Activated CD8-positive, alpha-beta memory T cell treated with anti-CD3 and anti-CD28 coated beads for 48 hours (primary cell): Measurements from ENCODE around the gene EFL1.

Source experiments
- DNase-seq, 3 experiments: peaks; one replicate each; pipeline ENCODE4 v3.0.0-alpha.2; 2020; ENCODE audit warnings: low read depth in 2 of 3, low spot score in 2 of 3

EFL1 gene

DNA sequence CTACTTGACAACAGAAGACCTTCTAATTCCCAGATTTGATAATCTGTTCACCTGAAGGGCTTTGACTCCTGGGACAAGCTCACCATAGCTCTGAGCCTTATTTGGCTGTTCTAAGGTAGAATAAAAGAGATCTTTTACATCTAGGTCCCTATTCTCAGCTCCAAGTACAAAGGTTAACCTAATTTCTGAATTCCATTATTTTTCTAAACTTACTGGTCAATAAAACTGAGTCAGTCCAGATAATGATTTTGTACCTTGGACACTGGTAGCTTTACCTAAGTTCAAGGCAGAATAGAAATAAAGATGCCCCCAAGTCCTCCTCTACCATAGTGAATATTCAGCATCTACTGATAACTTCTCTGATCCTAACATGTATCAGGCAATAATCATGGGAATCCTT, 135.0 kb downstream of the EFL1 start:
- DNase-seq: no peak

- no peak for DNase-seq
Observed at GRCh38 chr15:82126346-82126745, 136.2 kb downstream of the EFL1 start.

DNA sequence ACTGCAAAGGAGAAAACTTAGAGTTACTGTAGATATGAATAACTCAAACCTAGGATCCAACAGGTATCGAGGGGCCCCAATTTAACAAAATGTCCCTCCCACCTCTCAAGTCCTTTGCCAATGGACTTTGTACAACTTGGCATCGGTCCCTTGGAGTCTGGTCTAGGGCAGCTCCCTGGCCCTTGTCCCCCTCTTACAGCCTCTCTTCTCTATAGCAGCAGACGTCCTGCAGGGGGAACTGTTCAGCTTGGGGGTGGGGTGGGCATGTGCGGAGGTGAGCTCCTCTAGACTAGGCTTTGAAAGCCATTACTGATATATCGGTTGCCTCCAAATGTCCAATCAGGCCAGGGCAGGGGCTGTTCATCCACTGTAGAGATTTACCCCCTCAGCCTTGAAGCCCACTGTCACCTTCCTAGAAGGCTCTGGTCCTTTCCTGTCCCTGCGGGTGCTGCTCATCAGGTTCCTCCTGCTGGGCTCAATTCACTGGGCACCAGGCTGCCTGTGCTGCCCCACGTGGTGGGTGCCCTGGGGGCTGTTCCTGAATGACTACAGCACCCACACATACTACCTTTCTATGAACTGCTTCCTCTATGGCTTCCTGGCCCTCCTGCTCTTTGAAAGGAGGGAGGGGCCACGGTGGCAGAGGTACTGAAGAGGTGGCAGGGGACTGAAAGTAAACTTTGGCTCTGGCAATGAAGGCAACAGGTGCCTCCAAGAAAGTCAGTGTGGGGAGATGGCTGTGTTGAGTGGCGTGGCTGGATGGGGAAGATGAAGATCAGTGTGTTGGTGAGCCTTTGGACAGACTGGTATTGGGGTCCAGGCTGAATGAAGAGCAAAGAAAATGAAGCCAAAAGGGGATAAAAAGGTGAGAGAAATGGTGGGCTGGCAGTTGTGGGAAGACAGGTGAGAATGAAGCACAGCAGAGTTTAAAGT, 137.9 kb downstream of the EFL1 start:
- DNase-seq: no peak

DNA sequence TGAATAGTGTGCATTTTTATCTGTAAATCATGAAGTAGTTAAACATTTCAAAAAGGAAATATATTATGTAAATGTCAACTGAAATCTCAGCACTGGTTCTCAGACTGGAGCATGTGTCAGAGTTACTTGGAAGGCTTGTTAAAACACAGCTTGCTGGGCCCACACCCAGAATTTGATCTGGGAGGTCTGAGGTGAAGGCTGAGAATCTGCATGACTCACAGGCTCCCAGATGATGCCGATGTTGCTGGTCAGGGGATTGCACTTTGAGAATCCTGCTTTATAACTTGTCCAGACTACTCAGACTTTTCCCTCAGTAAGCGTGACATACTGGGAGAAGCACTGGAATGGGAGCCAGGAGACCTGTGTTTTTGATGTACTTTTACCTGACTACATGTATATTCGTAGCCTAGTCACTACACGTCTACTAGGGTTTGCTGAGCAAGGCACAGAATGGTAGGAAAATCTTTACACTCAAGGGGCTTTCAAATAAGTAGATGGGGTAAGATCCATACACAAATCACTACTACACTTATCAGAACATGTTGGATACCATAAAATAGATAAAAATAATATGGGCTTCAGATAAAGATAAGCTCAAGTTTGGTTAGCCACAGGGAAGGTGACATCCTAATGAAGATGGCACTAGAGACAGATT, 139.7 kb downstream of the EFL1 start:
- no peak for DNase-seq

- no peak for DNase-seq
Observed at GRCh38 chr15:82118040-82118439, 144.5 kb downstream of the EFL1 start.

GRCh38 chr15:82117296-82117695, 145.2 kb downstream of the EFL1 start:
- no peak for DNase-seq

- no peak for DNase-seq
Observed at GRCh38 chr15:82114660-82115059, 147.9 kb downstream of the EFL1 start.

DNA sequence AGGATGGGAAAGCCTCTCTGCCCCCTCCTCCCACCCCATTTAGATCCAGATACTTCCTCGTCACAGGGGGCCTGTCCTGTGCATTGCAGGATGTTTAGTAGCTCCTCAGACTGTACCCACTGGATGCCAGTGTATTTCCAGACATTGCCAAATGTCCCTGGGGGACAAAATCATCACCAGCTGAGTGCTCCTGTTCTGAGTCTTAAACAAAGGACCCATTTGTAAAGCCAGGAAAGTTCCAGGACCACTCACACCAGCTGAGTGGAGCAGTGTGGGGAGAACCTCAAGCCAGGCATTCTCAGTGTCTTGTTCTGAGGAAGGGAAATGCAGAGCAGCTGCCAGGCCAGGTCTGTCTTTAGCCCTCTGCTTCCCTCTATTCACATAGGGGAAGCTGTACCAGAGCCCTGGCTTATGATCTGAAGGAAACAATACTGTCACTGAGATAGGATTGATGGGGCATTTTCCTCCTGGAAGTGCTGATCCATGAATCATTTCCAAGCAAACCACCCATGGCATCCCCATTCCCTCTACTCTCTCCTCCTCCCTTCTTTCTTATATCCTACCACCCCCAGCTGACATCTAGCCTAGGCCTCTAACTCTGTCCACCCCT, 149.3 kb downstream of the EFL1 start:
- no peak for DNase-seq

DNA sequence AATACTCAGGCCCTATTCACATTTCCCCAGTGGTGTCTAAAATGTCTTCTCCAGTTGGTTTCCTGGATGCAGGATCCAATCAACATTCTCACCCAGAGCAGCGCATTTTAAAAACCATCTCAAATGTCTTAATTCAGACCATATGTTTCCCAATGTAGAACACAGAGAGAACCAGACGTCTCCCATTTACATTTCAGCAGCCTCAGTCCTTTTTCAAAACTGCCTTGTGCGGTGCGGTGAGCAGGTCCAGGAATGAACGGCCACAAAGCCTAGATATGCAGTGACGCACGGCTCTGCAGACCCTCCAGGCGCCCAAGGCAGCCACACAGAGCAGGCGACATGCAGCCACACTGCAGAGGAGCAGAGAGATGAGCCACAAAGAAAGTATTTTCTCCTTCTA, 150.6 kb downstream of the EFL1 start:
- no peak for DNase-seq

DNA sequence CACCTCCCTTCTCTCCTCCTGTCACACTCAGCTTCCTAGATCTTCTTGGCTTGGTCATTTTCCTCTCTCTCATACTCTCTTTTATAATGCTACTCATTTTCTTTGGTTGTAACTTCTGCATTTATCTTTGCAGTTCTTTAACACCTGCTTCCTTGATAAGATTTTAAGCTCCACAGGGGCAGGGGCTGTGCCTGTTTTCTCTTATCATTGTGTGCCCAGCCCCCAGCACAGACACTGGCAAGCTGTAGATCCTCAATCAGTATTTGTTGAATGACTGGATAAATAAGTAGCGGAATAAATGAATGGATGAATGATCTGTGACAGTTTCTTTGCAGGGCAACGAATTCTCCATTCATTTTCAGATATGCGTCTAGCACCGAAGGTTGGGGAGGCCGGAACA, 152.4 kb downstream of the EFL1 start:
- no peak for DNase-seq

GRCh38 chr15:82108489-82109078, 153.9 kb downstream of the EFL1 start:
- peak; percentile 38 to 63 (median 58) for DNase-seq

- DNase-seq: no peak
Observed at GRCh38 chr15:82106679-82107078, 155.9 kb downstream of the EFL1 start.

DNA sequence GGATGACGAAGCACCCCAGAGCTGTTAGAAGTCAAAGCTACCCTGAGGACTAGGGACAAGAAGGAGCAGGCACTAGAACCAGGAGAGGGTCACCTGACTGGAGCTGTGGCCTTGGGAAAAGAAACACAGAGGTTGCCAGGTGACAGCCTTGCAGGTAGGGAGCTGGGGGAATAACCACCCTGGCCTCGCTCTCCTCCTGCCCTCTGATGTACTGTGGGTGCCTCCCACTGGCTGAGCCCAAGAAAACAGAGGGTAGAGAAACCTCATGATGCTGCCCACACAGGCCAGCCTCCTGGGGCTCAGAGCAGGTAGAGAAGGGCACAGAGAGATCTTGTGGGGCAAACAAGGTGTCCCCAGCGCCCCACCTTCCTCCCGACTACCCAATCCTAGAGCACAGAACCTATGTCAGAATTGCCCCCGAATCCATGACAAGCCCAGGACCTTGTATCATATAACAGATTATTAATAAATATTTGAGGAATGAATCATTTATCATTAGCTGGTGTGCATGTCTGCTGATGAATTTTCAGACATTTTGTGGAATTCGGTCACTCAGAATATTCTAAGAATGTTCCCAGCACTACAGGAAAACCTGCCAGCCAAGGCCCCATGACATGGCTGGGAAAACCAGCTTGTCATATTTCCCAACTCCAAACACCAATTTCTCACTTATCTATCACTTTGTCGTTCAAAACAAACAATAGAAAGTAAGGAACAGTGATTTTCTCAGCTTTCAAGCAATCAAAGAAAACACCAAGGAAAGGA, 156.9 kb downstream of the EFL1 start:
- DNase-seq: no peak

DNA sequence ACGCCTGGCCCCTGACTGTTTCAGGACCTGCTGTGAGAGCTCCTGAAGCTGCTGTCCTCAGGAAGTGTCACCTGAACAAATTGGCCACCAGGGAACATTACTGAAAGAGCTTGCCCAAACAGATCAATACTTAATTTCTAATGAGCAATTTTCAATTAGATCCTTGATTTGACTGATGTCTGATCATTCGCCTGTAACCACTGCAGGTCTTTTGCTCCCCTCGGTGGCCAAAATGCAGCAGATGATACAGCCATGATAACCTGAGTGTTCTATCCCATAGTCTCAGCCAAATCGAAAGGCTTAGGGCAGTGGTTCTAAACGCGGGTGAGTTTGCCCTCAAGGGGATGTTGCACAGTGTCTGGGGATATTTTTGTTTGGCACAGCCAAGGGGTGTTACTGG, 159.1 kb downstream of the EFL1 start:
- DNase-seq: no peak

GRCh38 chr15:82100111-82100929, 162.2 kb downstream of the EFL1 start:
- no peak for DNase-seq

- DNase-seq: no peak
Observed at GRCh38 chr15:82098674-82099073, 163.9 kb downstream of the EFL1 start.

DNA sequence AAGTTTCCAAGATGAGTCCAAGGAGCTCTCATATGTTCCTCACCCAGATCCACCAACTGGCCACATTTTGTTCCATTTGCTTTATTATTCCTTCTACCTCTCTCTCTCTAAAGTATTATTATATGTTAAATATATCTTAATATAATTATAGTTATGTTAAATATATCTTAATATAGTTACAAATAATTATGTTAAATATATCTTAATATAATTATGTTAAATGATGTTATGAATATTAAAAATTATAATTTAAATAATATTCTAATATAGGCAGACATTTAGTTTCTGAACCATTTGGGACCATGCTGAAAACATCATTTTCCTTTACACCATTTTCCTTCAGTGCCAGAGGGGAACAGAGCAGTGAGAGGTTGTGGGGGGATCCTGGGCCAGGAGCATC, 166.7 kb downstream of the EFL1 start:
- DNase-seq: no peak

DNA sequence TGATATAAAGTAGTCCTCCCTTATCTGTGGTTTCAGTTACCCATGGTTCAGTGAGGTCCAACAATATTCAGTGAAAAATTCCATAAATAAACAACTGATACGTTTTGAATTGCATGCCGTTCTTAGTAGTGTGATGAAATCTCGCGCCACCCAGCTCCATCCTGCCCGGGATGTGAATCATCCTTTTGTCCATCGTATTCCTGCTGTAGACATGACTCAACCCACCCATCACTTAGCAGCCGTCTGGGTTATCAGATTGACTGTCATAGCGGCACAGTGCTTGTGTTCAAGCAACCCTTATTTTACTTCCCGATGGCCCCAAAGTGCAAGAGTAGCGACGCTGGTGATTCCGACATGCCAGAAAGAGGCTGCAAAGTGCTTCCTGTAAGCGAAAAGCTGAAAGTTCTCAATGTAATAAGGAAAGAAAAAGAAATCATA, 168.7 kb downstream of the EFL1 start:
- DNase-seq: no peak

GRCh38 chr15:82093325-82093724, 169.2 kb downstream of the EFL1 start:
- DNase-seq: no peak

DNA sequence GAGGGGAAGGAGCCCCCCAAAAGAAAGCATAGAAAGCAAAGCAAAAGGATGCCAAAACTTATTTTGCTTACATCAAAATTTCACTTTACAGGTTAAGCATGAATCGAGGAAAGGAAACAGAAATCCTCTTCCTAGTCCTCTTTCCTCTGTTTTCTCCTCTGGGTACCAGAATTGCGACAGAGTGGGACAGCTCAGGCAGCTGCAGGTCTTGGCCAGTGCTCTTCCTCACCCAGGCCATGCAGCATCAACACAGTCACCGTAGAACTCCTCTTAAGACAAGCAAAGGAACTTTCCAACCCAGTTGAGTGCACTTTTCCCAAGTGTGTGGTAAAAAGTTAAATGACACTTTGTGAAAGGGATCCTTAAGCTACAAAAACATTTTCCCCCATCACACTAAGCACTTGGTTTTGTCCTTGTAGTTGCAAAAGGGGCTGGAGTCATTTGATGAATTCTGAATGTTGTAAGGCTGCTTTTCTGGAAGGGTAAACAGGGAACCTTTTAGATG, 170.8 kb downstream of the EFL1 start:
- no peak for DNase-seq
